Measurements from ENCODE around the gene CENPS.
"Not testable (repeated sequence)": the region's sequence is repeated elsewhere in the genome, so short reads cannot be mapped to it uniquely, and the experiment has no call there.

CENPS gene

GRCh38 chr1:10456661-10457060 is 26.4 kb downstream of the CENPS start:
- Histone ChIP-seq H3K9me3 (ENCODE audit: severe bottlenecking) (no peaks in the 10 kb centered on the region), H3K4me3 (ENCODE audit: severe bottlenecking) (no peak overlapping the region), H3K27me3 (ENCODE audit: insufficient read depth, poor library complexity, severe bottlenecking) (no peaks in the 10 kb centered on the region), H3K36me3 (ENCODE audit: low read depth) (peaks cover 15% of the 10 kb centered on the region), H3K4me1 (ENCODE audit: insufficient read depth, poor library complexity, severe bottlenecking) (peaks cover 24% of the 10 kb centered on the region), H3K27ac (ENCODE audit: poor library complexity, severe bottlenecking) (peak overlapping the region; percentile 27)
- DNase-seq (ENCODE audit: low spot score) (no peak), ATAC-seq (ENCODE audit: low read depth) (peak; percentile 67)
- TF ChIP-seq CTCF (IDR thresholded peaks at IDR 0.05; ENCODE audit: poor library complexity, severe bottlenecking): no peak

- H3K4me3 ChIP-seq (ENCODE audit: severe bottlenecking); ATAC-seq (ENCODE audit: low read depth); DNase-seq (ENCODE audit: low spot score); H3K27me3 ChIP-seq (ENCODE audit: insufficient read depth, poor library complexity, severe bottlenecking); H3K9me3 ChIP-seq (ENCODE audit: severe bottlenecking): not testable (repeated sequence)
- Histone ChIP-seq H3K36me3 (ENCODE audit: low read depth) (peaks cover 20% of the 10 kb centered on the region), H3K27ac (ENCODE audit: poor library complexity, severe bottlenecking) (peak overlapping the region; percentile 27), H3K4me1 (ENCODE audit: insufficient read depth, poor library complexity, severe bottlenecking) (peaks cover 24% of the 10 kb centered on the region)
These were observed 27.2 kb downstream of the CENPS start for GRCh38 chr1:10457462-10457861.

GRCh38 chr1:10457875-10458274 is 27.6 kb downstream of the CENPS start:
- DNase-seq (ENCODE audit: low spot score) (no peak), ATAC-seq (ENCODE audit: low read depth) (no peak)
- no peaks in the 10 kb centered on the region for H3K27me3 ChIP-seq (ENCODE audit: insufficient read depth, poor library complexity, severe bottlenecking)
- peaks cover 23% of the 10 kb centered on the region for H3K36me3 ChIP-seq (ENCODE audit: low read depth)
- no peaks in the 10 kb centered on the region for H3K9me3 ChIP-seq (ENCODE audit: severe bottlenecking)
- peak overlapping the region; percentile 27 for H3K27ac ChIP-seq (ENCODE audit: poor library complexity, severe bottlenecking)
- H3K4me1 ChIP-seq (ENCODE audit: insufficient read depth, poor library complexity, severe bottlenecking): peaks cover 24% of the 10 kb centered on the region
- no peak for TF ChIP-seq CTCF (IDR thresholded peaks at IDR 0.05; ENCODE audit: poor library complexity, severe bottlenecking)
- H3K4me3 ChIP-seq (ENCODE audit: severe bottlenecking): no peak overlapping the region

- no peak for TF ChIP-seq CTCF (IDR thresholded peaks at IDR 0.05; ENCODE audit: poor library complexity, severe bottlenecking)
- peak; percentile 87 for ATAC-seq (ENCODE audit: low read depth)
- Histone ChIP-seq H3K27ac (ENCODE audit: poor library complexity, severe bottlenecking) (peak overlapping the region; percentile 42), H3K36me3 (ENCODE audit: low read depth) (peaks cover 36% of the 10 kb centered on the region), H3K4me3 (ENCODE audit: severe bottlenecking) (no peak overlapping the region), H3K4me1 (ENCODE audit: insufficient read depth, poor library complexity, severe bottlenecking) (peaks cover 24% of the 10 kb centered on the region), H3K27me3 (ENCODE audit: insufficient read depth, poor library complexity, severe bottlenecking) (no peaks in the 10 kb centered on the region), H3K9me3 (ENCODE audit: severe bottlenecking) (no peaks in the 10 kb centered on the region)
- DNase-seq (ENCODE audit: low spot score): no peak
These were observed 29.0 kb downstream of the CENPS start for GRCh38 chr1:10459184-10459583.

GRCh38 chr1:10467078-10467477 is 36.8 kb downstream of the CENPS start:
- TF ChIP-seq CTCF (IDR thresholded peaks at IDR 0.05; ENCODE audit: poor library complexity, severe bottlenecking): no peak
- Histone ChIP-seq H3K9me3 (ENCODE audit: severe bottlenecking) (no peaks in the 10 kb centered on the region), H3K4me1 (ENCODE audit: insufficient read depth, poor library complexity, severe bottlenecking) (no peaks in the 10 kb centered on the region), H3K27me3 (ENCODE audit: insufficient read depth, poor library complexity, severe bottlenecking) (no peaks in the 10 kb centered on the region), H3K27ac (ENCODE audit: poor library complexity, severe bottlenecking) (no peak overlapping the region), H3K4me3 (ENCODE audit: severe bottlenecking) (no peak overlapping the region), H3K36me3 (ENCODE audit: low read depth) (peaks cover 75% of the 10 kb centered on the region)
- ATAC-seq (ENCODE audit: low read depth): no peak
- no peak for DNase-seq (ENCODE audit: low spot score)

All from RWPE2 (cell line).